ENCODE measurements around the gene PLA2G4E.

Gene PLA2G4E

GRCh38 chr15:42016971-42017370 lies 3.9 kb downstream of the PLA2G4E start:
- no peak for DNase-seq

- DNase-seq: no peak
These were observed 6.4 kb downstream of the PLA2G4E start for GRCh38 chr15:42014406-42014805.

GRCh38 chr15:42012928-42013482 lies 7.8 kb downstream of the PLA2G4E start:
- no peak for DNase-seq

GRCh38 chr15:42012241-42012640 lies 8.6 kb downstream of the PLA2G4E start:
- DNase-seq: no peak

- DNase-seq: no peak
These were observed 9.8 kb downstream of the PLA2G4E start for GRCh38 chr15:42011074-42011473.

- no peak for DNase-seq
These were observed 10.4 kb downstream of the PLA2G4E start for GRCh38 chr15:42010434-42010833.

- no peak for DNase-seq
These were observed 11.4 kb downstream of the PLA2G4E start for GRCh38 chr15:42009474-42009873.

- no peak for DNase-seq
These were observed 11.8 kb downstream of the PLA2G4E start for GRCh38 chr15:42009022-42009421.

GRCh38 chr15:42007386-42007785 lies 13.5 kb downstream of the PLA2G4E start:
- DNase-seq: no peak

- no peak for DNase-seq
These were observed 18.5 kb downstream of the PLA2G4E start for GRCh38 chr15:42002333-42002732.

- no peak for DNase-seq
These were observed 19.6 kb downstream of the PLA2G4E start for GRCh38 chr15:42001236-42001635.

- no peak for DNase-seq
These were observed 21.3 kb downstream of the PLA2G4E start for GRCh38 chr15:41999290-42000285.

GRCh38 chr15:41997845-41998244 lies 23.0 kb downstream of the PLA2G4E start:
- no peak for DNase-seq

- DNase-seq: no peak
These were observed 23.8 kb downstream of the PLA2G4E start for GRCh38 chr15:41996921-41997592.

- DNase-seq: no peak
These were observed 24.5 kb downstream of the PLA2G4E start for GRCh38 chr15:41996376-41996775.

GRCh38 chr15:41995476-41995855 lies 25.4 kb downstream of the PLA2G4E start:
- DNase-seq: no peak

GRCh38 chr15:41994772-41995475 lies 25.9 kb downstream of the PLA2G4E start:
- no peak for DNase-seq

GRCh38 chr15:41994171-41994650 lies 26.6 kb downstream of the PLA2G4E start:
- no peak for DNase-seq

- no peak for DNase-seq
These were observed 27.2 kb downstream of the PLA2G4E start for GRCh38 chr15:41993472-41994170.

GRCh38 chr15:41992803-41993190 lies 28.0 kb downstream of the PLA2G4E start:
- DNase-seq: no peak

- DNase-seq: no peak
These were observed 28.6 kb downstream of the PLA2G4E start for GRCh38 chr15:41992151-41992802.

- no peak for DNase-seq
These were observed 30.2 kb downstream of the PLA2G4E start for GRCh38 chr15:41990691-41991090.

All from DMS153 (cell line).